Stimulated activated CD4-positive, alpha-beta T cell treated with anti-CD3 and anti-CD28 coated beads, Interleukin-15, amount 100 ng/mL, for 48 hours (primary cell): Measurements from ENCODE around the gene MSI1.
A peak's percentile ranks its signal among the peaks of the same experiment; 100 is the strongest.

Experiments used
- DNase-seq, 2 donors: peaks; one replicate each; pipeline ENCODE4 v3.0.0-alpha.2; 2020; ENCODE audit warnings: low read depth in 2 of 2

Gene MSI1

DNA sequence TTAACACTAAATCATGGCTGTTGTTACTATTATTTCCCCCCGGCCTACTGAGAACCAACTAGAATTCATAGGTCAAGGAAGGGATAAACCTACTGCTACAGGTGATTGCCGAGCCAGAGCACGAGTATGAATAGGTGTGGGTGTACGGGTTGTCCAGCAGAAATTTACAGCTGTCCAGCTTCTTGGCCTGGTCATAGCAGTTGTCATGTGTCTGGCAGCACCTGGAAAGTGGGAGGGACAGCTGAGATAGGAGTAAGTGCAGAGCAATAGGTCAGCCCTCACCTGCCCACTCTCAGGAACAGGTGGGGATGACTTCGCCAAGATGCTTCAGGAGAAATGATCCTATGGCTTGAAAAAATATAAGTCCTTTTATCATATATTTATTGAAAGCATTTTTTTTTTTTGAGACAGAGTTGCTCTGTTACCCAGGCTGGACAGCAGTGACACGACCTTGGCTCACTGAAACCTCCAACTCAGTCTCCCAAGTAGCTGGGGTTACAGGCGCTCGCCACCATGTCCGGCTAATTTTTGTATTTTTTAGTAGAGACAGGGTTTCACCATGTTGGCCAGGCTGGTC, 44.0 kb downstream of the MSI1 start:
- no peak for DNase-seq

DNA sequence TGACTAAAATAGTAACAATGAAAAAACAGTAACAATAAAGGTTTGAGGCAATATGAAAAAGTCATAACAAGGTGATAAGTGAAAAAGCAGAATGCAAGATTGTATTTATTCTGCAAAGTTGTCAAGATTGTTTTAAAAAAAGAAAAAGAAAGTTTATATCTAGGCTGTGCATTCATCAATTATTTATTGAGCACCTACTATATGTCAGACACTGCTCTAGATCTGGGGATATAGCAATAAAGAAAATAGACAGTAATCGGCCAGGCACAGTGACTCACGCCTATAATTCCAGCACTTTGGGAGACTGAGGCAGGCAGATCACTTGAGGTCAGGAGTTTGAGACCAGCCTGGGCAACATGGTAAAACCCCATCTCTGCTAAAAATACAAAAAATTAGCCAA, 45.2 kb downstream of the MSI1 start:
- DNase-seq, result no peak

DNA sequence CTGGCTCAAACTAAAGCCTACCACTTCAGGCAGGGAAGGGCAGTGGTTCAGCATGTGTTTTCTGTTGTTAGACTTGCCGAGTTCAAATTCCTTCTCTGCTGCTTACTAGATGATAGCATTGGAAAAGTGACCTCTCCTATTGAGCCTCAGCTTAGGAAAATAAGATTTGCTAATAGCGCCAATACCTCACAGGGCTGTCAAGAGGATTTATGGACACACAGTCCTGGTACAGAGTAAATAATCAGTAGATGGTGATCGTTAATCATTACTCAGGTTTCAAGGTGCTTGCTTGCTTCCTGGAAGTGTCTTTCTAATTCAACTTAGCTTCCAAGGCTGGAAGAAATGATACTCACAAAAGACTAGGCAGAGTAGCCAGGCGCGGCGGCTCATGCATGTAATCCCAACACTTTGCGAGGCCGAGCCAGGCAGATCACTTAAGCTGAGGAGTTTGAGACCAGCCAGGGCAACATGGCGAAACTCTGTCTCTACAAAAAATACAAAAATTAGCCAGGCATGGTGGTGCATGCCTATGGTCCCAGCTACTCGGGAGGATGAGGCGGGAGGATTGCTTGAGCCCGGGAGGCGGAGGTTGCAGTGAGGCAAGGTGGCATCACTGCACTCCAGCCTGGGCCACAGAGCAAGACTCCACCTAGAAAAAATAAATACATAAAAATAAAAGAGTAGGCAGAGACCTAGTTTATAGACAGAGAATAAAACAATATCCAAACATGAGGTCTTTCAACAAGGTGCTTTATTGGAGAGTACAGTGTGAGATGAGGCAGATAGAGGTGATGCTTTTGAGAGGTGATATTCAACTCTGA, 47.4 kb downstream of the MSI1 start:
- no peak for DNase-seq

DNA sequence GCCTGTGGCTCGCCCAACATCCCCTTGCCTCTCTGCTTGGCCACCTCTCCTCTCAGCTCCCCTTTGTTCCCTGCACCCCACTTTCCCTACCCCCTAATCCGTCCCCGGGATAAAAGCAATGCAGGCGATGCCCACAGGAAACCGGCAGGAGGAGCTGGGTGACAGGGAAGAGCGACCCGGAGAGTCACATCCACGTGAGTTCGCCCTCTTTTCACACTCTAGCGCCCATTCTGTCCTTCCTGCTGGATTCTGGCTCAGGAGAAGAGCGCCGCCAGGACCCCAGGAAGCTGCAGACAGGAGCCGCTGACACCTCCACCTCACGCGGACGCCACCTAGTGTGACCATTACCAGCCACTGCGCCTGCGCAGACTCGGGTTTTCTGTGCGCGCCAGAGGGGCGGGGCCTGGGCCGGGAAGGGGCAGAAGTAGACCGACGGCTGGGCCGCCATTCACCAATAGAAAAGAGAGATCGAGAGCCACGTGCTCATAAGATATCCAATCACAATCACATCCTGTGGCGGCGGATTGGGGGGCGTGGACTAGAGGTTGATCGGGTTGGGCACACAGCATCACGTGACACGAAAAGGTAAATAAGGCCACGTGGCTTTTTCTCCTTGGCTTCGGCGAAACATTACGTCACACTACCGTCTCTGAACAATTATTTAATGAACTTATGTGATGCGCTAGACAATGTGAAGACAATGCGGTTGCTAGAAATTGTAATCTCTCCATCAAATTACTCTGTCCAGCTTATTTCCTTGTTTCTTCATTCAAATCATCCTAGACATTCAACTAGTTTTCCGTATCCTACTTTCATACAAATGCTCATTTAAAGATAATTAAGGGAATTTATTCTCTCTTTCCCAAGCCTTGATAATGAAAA, 51.5 kb downstream of the MSI1 start:
- peak; percentile 99 to 100 for DNase-seq

DNA sequence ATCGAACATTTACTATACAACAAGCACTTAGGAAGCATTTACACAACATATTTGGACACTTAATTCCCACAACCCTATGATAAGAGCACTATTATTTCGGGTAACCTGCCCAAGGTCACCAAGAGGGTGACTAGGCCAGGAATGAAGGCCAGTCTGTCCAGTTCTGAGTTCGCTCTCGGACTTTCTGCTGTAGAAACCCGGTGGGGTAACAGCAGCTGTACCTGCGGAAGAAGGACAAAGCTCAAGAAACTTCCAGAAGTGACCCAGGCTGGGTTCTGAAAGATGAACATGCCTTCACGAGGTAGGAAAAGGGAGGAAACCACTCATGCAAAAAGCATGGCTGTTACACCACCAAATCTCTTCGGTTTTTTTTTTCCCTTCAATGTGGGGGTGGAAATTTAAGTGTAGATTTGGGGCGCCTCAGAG, 52.2 kb downstream of the MSI1 start:
- DNase-seq, result no peak

DNA sequence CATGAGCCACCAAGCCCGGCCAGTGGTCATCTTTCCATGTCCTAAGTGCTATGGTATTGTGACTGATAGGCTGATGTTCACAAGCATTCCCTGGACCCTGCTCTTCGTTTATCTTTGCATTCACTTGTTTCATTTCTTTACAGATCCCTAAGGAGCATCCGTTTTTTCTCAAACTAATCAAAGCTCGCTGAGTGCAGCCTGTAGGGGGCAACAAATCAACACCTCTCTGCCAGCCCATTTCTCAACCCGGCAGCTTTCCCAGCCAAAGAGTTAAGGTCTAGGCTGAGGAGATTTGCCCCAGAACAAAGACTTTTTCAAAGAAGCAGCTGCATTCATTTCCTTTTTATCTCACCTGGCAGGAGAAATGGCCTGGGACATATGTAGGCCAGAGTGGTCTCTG, 54.7 kb downstream of the MSI1 start:
- DNase-seq, result no peak

DNA sequence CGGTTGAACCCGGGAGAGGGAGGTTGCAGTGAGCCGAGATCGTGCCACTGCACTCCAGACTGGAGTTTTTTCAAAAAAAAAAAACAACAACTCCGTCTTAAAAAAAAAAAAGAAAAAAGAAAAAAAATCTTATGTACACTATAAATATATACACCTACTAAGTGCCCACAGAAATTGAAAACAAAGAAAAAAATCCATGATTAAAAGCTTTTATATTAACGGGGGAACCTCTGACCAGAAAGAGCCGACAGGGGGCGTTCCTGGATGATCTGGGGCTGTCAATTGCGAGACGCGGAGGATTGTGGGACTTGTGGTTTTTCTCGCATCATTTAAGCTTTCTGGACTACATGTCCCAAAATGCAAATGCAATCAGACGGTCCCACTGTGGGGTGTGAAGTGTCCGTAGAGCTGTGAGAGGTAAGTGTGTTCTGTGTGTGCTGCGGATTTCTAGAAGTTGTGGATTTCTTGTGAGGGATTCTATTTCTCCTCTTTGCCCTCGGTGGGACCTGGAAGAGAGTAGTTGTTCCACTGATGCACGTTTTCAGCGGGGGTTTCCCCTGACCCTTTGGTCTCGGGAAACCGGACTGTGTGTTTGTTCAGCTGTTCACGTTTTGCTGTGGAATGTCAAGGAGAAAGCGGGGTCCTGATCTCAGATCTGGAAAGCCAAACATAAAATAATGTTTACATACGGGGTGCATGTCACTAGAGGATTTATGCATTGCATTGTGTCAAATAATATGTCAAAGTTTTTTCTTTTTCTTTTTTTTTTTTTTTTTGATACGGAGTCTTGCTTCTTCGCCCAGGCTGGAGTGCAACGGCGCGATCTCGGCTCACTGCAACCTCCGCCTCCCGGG, 66.8 kb downstream of the MSI1 start, which contains the start of gene SIRT4:
SIRT4 (plus strand) TSS at position 360 of the 854 bp plus-strand sequence. CDS start 1,241 bp downstream, outside the sequence.
- peak; percentile 76 to 86 for DNase-seq

DNA sequence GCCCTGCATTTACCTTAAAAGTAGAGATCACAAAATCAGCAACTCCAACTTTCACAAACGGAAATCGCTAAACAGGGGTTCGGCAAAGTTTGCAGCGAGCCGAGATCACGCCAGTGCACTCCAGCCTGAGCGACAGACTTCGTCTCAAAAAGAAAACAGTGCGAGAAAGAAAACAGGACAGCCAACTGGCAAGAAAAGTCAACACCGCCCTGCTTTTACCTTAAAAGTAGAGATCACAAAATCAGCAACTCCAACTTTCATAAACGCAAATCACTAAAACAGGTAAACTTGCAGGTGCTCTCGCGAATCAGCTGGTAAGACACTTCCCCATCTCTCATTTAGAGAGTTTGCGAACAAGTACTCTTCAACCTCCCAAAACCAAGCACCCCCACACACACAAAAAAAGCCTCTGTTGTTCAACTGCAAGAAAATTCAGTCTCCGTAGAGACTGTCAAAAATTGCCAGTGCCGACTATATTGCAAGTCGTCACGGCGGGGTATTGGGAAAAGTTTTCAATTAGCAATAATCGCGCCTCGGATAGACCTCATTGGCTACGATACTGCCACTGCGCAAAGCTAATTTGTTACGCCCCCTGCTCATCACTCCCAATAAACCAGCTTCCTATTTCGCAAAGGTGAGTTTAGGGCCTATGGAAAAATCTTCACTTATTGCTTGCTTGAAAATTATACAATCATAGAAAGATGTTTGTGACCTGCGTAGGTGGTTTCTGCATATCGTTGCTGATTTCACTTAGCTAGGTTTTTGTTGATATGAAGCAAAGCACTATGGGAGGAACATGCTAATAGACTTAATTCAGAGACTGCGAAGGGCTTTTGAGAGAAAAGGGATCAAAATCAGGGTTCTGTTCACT, 76.1 kb downstream of the MSI1 start, which contains the start of gene RNU4-1:
RNU4-1 (minus strand) TSS at position 577 of the 871 bp plus-strand sequence.
- DNase-seq, result peak; percentile 77 to 78

DNA sequence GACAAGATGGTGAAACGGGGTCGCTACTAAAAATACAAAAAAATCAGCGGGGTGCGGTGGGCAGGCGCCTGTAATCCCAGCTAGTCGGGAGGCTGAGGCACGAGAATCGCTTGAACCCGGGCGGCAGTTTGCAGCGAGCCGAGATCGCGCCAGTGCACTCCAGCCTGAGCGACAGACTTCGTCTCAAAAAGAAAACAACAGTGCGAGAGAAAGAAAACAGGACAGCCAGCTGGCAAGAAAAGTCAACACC, 76.6 kb downstream of the MSI1 start:
- no peak for DNase-seq
